ENCODE measurements around the gene GJE1. TPM values are rescaled to one million over a fixed set of nuclear protein-coding genes. Genes with fewer than 3 reads are reported as not detected.
A peak's percentile ranks its signal among the peaks of the same experiment; 100 is the strongest.
"Not testable (repeated sequence)": the region's sequence is repeated elsewhere in the genome, so short reads cannot be mapped to it uniquely, and the experiment has no call there.

Gene GJE1
- total RNA-seq, 4 donors from 2014 or later = not detected

DNA sequence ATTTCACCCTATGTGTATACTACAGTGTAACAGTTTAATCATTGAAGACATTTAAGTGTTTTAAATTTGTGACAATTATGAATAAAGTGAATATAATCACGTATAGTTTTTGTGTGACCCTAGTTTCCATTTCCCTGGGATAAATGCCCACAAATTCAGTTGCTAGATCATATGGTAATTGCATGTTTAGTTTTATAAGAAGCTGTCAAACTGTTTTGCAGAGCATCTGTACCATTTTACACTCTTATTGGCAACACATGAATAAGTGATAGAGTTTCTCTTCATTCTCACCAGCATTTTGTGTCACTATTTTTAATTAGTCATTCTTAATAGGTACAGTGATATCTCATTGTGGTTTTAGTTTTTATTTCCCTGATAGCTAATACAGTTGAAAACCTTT is 21.6 kb downstream of the GJE1 start:
- 66 to 74% methylated on average over 1 of the region's 1 CpG for WGBS, 2 donors
- TF ChIP-seq, protein P1, sequence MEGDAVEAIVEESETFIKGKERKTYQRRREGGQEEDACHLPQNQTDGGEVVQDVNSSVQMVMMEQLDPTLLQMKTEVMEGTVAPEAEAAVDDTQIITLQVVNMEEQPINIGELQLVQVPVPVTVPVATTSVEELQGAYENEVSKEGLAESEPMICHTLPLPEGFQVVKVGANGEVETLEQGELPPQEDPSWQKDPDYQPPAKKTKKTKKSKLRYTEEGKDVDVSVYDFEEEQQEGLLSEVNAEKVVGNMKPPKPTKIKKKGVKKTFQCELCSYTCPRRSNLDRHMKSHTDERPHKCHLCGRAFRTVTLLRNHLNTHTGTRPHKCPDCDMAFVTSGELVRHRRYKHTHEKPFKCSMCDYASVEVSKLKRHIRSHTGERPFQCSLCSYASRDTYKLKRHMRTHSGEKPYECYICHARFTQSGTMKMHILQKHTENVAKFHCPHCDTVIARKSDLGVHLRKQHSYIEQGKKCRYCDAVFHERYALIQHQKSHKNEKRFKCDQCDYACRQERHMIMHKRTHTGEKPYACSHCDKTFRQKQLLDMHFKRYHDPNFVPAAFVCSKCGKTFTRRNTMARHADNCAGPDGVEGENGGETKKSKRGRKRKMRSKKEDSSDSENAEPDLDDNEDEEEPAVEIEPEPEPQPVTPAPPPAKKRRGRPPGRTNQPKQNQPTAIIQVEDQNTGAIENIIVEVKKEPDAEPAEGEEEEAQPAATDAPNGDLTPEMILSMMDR (IDR thresholded peaks at IDR 0.05) = no peak
- TF ChIP-seq EP300 (IDR thresholded peaks at IDR 0.05) = no peak
- TF ChIP-seq POLR2A (IDR thresholded peaks at IDR 0.05) = no peak
- DNase-seq (ENCODE audit: low spot score in 2 of 2) = no peak

DNA sequence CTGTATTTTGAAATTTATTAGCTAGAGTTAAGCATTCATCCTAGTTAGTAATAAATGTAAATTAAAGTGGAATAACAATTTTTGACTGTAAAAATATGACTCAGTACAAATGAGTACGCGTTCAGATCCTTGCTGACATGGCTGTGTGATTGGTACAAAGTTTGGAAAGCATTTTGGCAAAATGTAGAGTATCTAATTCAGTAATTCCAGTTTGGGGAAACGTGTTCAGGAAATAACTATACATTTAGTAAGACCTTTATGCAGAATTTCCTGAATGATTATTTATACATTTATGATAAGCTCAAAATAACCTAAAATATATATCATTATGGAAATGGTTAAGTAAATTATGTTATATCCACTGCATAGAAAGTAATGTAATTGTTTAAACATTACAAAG is 22.4 kb downstream of the GJE1 start:
- WGBS, 2 donors = 86 to 88% methylated on average over 3 of the region's 3 CpGs
- no peak for TF ChIP-seq EP300 (IDR thresholded peaks at IDR 0.05)
- TF ChIP-seq, protein P1 (IDR thresholded peaks at IDR 0.05) = no peak
- H3K4me3 ChIP-seq = no peak overlapping the region
- peaks cover 0 to 43% (median 7%) of the 10 kb centered on the region in 4 donors for H3K4me1 ChIP-seq
- H3K36me3 ChIP-seq = no peaks in the 10 kb centered on the region
- H3K9me3 ChIP-seq = no peaks in the 10 kb centered on the region
- no peak for DNase-seq (ENCODE audit: low spot score in 2 of 2)
- no peak overlapping the region for H3K27ac ChIP-seq
- H3K27me3 ChIP-seq = no peaks in the 10 kb centered on the region

More for the DNA sequence above, 21.6 kb downstream of the GJE1 start:
- H3K4me1 ChIP-seq = peaks cover 0 to 45% (median 7%) of the 10 kb centered on the region in 4 donors
- no peaks in the 10 kb centered on the region for H3K36me3 ChIP-seq
- no peaks in the 10 kb centered on the region for H3K9me3 ChIP-seq
- H3K27ac ChIP-seq = no peak overlapping the region
- H3K27me3 ChIP-seq = no peaks in the 10 kb centered on the region
- H3K4me3 ChIP-seq = no peak overlapping the region

DNA sequence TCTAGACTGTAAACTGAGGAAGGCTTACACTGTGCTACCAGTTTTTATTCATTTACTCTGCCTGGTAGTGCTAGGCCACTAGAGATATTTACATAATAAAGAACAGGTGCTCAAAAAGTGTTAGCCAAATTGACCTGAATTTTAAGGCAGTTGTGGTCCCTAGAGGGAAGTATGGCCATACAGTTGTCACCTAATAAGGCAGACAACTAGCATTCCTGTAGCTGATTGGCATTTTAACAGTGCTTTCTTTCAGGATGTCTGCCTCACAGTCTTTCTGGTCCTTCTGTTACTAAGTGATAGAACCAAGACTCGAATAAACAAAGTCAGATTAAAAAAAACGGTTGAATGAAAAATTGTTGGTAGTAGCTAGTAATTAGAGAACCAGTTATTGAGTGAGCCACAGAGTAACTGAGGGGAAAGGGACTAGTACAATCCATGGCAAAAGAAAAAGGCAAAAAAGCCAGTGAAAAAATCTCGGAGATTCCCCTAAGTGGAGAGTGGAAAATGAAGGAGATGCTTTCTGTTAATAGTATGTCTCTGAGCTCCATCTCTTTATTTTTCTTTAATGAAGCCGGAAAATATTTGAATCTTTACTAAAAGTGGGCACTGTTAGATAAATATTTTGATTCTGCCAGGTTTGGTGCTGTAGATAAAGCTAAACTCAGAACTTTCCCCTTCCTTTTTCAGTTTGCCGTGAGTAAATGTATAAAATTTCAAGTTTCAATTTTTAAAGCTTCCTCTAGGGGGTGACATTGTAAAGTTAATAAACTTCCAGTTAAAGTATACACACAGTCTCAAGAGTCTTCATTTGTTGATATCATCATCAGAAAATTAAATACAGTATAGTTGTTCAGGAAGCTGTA is 23.4 kb downstream of the GJE1 start:
- no peaks in the 10 kb centered on the region for H3K27me3 ChIP-seq
- H3K36me3 ChIP-seq = no peaks in the 10 kb centered on the region
- no peak for DNase-seq (ENCODE audit: low spot score in 2 of 2)
- TF ChIP-seq, protein P1 (IDR thresholded peaks at IDR 0.05) = peak in 4 of 5 experiments; percentile 33 to 59 (median 57)
- TF ChIP-seq EP300 (IDR thresholded peaks at IDR 0.05) = no peak
- H3K9me3 ChIP-seq = no peaks in the 10 kb centered on the region
- 24 to 26% methylated on average over 5 of the region's 5 CpGs for WGBS, 2 donors
- peaks cover 0 to 50% (median 6%) of the 10 kb centered on the region in 4 donors for H3K4me1 ChIP-seq
- H3K27ac ChIP-seq = peak overlapping the region in 2 of 4 donors; percentile 29 to 74
- no peak overlapping the region for H3K4me3 ChIP-seq

DNA sequence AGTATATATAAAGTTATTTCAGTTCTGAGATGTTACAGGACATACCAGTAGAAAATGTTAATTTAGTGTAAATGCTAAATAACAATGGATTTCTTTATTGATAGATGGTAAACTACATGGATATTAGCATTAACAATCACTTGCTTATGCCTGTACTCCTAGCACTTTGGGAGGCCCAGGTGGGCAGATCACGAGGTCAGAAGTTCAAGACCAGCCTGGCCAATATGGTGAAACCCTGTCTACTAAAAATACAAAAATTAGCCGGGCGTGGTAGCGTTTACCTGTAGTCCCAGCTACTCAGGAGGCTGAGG is 24.0 kb downstream of the GJE1 start:
- DNase-seq (ENCODE audit: low spot score in 2 of 2); H3K4me3 ChIP-seq; H3K27me3 ChIP-seq; H3K27ac ChIP-seq; H3K9me3 ChIP-seq; H3K36me3 ChIP-seq: not testable (repeated sequence)
- H3K4me1 ChIP-seq = peaks cover 0 to 54% (median 4%) of the 10 kb centered on the region in 4 donors
- WGBS, 2 donors = 81 to 83% methylated on average over 4 of the region's 4 CpGs

DNA sequence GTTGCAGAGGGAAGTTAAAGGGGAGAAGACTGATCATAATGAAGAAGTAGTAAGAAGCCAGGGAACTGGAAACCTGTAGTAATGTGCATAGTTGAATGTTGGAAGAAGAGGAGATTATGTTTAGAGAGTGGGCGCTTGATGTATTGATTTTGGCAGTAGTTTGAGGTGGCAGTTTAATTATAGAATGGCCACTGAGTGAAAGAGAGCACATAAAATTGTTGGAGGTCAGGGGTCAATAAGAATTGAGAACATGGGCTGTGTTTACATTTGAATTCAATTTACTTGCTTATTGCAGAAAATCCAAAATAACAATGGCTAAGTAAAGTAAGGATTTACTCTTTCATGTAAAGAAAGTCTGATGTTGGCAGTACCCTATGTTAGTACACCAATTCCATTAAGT is 30.1 kb downstream of the GJE1 start:
- 54 to 57% methylated on average over 1 of the region's 1 CpG for WGBS, 2 donors
- peaks cover 0 to 56% (median 0%) of the 10 kb centered on the region in 4 donors for H3K4me1 ChIP-seq

More for the DNA sequence above, 30.1 kb downstream of the GJE1 start:
- no peak overlapping the region for H3K4me3 ChIP-seq
- peaks cover 0 to 14% (median 0%) of the 10 kb centered on the region in 3 donors for H3K36me3 ChIP-seq
- no peaks in the 10 kb centered on the region for H3K27me3 ChIP-seq
- no peaks in the 10 kb centered on the region for H3K9me3 ChIP-seq
- no peak overlapping the region for H3K27ac ChIP-seq
- TF ChIP-seq, protein P1 (IDR thresholded peaks at IDR 0.05) = no peak
- TF ChIP-seq POLR2A (IDR thresholded peaks at IDR 0.05) = no peak
- no peak for TF ChIP-seq EP300 (IDR thresholded peaks at IDR 0.05)
- no peak for DNase-seq (ENCODE audit: low spot score in 2 of 2)
